ENCODE data around the gene SBK3.

DNA sequence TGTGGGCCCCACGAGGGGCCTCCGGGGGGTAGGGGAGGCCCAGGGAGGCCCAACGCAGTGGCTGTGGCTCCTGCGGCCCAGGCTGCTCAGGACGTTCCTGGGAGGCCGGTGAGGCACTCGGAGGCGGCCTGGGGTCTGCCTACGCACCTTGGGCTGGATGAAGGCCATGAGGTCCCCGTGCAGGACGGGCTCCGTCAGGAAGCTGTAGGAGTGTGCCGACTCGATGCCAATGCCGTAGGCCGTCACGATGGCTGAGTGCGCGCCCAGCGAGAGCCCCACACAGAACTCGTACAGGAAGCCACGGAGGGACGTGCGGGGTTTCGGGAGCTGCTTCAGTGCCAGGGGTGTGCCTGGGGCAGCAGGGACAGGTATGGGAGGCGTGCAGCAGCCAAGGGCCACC lies 14.3 kb downstream of the SBK3 start:
- TF ChIP-seq, protein P1, sequence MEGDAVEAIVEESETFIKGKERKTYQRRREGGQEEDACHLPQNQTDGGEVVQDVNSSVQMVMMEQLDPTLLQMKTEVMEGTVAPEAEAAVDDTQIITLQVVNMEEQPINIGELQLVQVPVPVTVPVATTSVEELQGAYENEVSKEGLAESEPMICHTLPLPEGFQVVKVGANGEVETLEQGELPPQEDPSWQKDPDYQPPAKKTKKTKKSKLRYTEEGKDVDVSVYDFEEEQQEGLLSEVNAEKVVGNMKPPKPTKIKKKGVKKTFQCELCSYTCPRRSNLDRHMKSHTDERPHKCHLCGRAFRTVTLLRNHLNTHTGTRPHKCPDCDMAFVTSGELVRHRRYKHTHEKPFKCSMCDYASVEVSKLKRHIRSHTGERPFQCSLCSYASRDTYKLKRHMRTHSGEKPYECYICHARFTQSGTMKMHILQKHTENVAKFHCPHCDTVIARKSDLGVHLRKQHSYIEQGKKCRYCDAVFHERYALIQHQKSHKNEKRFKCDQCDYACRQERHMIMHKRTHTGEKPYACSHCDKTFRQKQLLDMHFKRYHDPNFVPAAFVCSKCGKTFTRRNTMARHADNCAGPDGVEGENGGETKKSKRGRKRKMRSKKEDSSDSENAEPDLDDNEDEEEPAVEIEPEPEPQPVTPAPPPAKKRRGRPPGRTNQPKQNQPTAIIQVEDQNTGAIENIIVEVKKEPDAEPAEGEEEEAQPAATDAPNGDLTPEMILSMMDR (IDR thresholded peaks at IDR 0.05) = no peak
- no peak for TF ChIP-seq ZFX (IDR thresholded peaks at IDR 0.05; ENCODE audit: borderline replicate concordance)

Data from 22Rv1 (cell line).